Effector memory CD4-positive, alpha-beta T cell (primary cell): ENCODE results near the gene CPNE4.

Experiments used
- DNase-seq, 3 donors: peaks; one replicate each; pipeline ENCODE4 v3.0.0-alpha.2; 2020
- H3K27ac ChIP-seq: 2 replicates; pipeline ENCODE4 v1.7.0; 2013; ENCODE audit warnings: mild to moderate bottlenecking, low read length, moderate library complexity; ENCODE audit not compliant: insufficient read depth, poor library complexity, severe bottlenecking
- H3K27me3 ChIP-seq: replicated peaks from 2 replicates; pipeline ENCODE4 v1.7.0; 2013; ENCODE audit warnings: mild to moderate bottlenecking, low read length; ENCODE audit not compliant: insufficient read depth, control insufficient read depth, poor library complexity, severe bottlenecking
- H3K36me3 ChIP-seq: 2 replicates; pipeline ENCODE4 v1.7.0; 2013; ENCODE audit warnings: mild to moderate bottlenecking, low read length, moderate library complexity; ENCODE audit not compliant: control insufficient read depth, insufficient read depth
- H3K4me1 ChIP-seq: 2 replicates; pipeline ENCODE4 v1.7.0; 2013; ENCODE audit warnings: low read length, mild to moderate bottlenecking; ENCODE audit not compliant: control insufficient read depth, insufficient read depth, poor library complexity, severe bottlenecking
- H3K4me3 ChIP-seq: 2 replicates; pipeline ENCODE4 v1.7.0; 2013; ENCODE audit warnings: low read length, low read depth, mild to moderate bottlenecking; ENCODE audit not compliant: insufficient read depth, poor library complexity, severe bottlenecking
- H3K9me3 ChIP-seq: 2 replicates; pipeline ENCODE4 v1.7.0; 2013; ENCODE audit warnings: mild to moderate bottlenecking, low read length, moderate library complexity; ENCODE audit not compliant: control insufficient read depth

The CPNE4 gene

DNA sequence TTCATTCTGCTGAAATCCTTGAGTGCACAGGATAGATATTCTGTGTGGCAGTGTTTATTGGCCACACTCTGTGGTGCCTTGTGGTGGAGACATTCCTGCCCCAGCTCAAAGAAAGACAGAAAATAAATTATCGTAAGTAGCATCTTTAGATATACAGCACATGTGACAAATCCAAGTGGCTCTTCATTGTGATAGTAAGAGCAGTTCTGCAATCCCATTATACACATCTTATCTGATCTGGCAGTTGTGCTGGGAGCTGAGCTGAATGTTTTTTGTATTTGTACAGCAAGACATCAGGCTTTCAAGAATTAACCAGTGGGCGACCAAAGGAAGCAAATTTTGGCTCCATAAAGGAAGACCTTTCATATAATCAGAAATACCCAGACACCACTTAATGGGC, 296.7 kb downstream of the CPNE4 start:
- Histone ChIP-seq H3K27me3 (no peaks in the 10 kb centered on the region), H3K4me3 (no peak overlapping the region), H3K36me3 (no peaks in the 10 kb centered on the region), H3K27ac (no peak overlapping the region), H3K9me3 (no peaks in the 10 kb centered on the region), H3K4me1 (no peaks in the 10 kb centered on the region)
- DNase-seq, result no peak

GRCh38 chr3:131735544-131735943, 299.3 kb downstream of the CPNE4 start:
- no peaks in the 10 kb centered on the region for H3K27me3 ChIP-seq
- no peaks in the 10 kb centered on the region for H3K9me3 ChIP-seq
- H3K36me3 ChIP-seq, result no peaks in the 10 kb centered on the region
- no peak for DNase-seq
- no peak overlapping the region for H3K4me3 ChIP-seq
- H3K4me1 ChIP-seq, result no peaks in the 10 kb centered on the region
- H3K27ac ChIP-seq, result no peak overlapping the region

GRCh38 chr3:131735116-131735515, 299.7 kb downstream of the CPNE4 start:
- Histone ChIP-seq H3K27me3 (no peaks in the 10 kb centered on the region), H3K27ac (no peak overlapping the region), H3K4me3 (no peak overlapping the region), H3K36me3 (no peaks in the 10 kb centered on the region), H3K4me1 (no peaks in the 10 kb centered on the region), H3K9me3 (no peaks in the 10 kb centered on the region)
- no peak for DNase-seq

DNA sequence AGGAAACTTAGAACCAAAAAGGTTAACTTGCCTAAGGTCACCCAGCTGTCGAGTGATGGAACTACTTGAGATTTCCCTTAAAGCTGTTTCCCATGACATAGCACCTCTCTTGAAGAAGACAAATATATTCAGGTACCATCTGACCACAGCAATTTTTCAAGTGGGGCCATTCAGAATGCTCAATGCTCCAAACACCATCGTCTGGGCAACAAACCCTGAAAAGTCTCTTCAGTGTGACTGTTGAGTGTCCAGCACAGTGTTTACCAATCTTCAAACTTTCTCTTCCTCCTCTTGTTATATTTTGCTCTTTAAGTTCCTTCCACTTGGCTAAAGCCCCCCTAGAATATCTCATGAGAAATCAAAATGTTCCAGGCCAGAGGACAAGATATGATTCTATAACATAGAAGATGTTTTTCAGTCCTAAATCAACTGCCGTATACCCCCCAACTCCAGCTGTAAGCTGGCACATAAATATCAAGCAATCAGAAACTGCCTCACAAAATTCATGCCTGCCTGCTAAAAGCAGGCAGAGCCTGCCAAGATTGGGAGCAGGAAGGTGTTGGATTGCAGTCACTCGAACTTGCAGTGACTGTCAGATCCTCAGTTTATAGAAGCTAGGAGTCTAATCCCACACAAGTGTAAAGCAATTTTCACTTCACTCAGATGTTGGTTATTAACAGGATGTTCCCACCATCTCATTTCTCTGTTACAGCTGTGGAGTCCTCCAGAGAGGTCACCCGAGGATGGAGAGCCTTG, 301.6 kb downstream of the CPNE4 start:
- Histone ChIP-seq H3K4me3 (no peak overlapping the region), H3K4me1 (no peaks in the 10 kb centered on the region), H3K9me3 (no peaks in the 10 kb centered on the region), H3K36me3 (no peaks in the 10 kb centered on the region), H3K27ac (no peak overlapping the region), H3K27me3 (no peaks in the 10 kb centered on the region)
- no peak for DNase-seq

DNA sequence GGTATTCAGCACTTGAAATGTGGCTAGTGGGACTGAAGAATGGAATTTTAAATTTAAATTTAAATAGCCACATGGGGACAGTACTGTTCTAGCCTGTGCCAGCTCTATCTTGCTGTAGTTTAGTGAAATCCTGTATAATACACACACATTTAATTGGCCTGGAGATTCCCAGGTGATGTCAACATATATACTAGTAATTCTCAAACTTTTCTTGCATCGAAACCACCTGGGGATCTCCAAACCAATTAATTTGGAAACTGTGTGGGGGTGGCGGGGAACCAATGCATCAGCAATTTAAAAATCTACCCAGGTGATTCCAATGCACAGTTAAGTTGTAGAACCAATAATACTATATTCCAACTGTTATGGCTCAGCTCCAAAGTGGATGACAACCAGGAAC, 303.1 kb downstream of the CPNE4 start:
- Histone ChIP-seq H3K27me3 (no peaks in the 10 kb centered on the region), H3K4me1 (no peaks in the 10 kb centered on the region), H3K36me3 (no peaks in the 10 kb centered on the region), H3K27ac (no peak overlapping the region), H3K4me3 (no peak overlapping the region), H3K9me3 (no peaks in the 10 kb centered on the region)
- DNase-seq, result no peak

DNA sequence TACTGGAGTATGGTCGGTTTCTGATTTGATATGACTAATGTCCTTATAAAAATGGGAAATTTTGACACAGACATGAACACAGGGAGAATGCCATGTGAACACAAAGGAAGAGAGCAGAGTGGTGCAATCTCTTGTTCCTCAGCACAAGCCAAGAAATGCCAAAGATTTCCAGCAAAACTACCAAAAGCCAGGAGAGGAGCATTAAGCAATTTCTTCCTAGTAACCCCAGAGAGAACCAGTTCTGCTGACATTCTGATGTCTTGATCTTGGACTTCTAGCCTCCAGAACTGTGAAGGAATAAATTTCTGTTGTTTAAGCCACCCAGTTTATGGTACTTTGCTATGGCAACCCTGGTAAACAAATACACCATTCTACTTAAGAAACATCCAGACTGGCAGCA, 304.2 kb downstream of the CPNE4 start:
- Histone ChIP-seq H3K4me3 (no peak overlapping the region), H3K9me3 (no peaks in the 10 kb centered on the region), H3K4me1 (no peaks in the 10 kb centered on the region), H3K36me3 (no peaks in the 10 kb centered on the region), H3K27ac (no peak overlapping the region), H3K27me3 (no peaks in the 10 kb centered on the region)
- no peak for DNase-seq

DNA sequence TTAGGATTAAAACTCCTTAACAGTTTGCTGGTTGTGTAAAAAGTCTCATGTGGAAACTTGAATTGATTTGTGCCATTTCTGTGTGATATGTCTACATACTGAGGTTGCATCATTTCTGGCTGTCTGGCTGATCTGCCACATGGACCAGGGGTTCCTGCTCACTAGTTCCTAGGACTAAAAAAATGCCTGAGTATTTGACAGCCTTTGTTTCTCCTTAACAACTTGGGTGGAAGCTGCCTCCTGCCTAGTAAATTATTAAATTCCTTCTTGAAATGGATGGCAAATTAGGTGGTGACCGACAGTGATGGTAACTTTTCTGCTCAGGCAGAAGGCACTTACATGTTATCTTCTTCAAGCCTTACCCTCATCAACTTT, 305.2 kb downstream of the CPNE4 start:
- no peaks in the 10 kb centered on the region for H3K9me3 ChIP-seq
- H3K4me1 ChIP-seq, result no peaks in the 10 kb centered on the region
- H3K27me3 ChIP-seq, result no peaks in the 10 kb centered on the region
- H3K36me3 ChIP-seq, result no peaks in the 10 kb centered on the region
- no peak overlapping the region for H3K27ac ChIP-seq
- H3K4me3 ChIP-seq, result no peak overlapping the region
- DNase-seq, result no peak

DNA sequence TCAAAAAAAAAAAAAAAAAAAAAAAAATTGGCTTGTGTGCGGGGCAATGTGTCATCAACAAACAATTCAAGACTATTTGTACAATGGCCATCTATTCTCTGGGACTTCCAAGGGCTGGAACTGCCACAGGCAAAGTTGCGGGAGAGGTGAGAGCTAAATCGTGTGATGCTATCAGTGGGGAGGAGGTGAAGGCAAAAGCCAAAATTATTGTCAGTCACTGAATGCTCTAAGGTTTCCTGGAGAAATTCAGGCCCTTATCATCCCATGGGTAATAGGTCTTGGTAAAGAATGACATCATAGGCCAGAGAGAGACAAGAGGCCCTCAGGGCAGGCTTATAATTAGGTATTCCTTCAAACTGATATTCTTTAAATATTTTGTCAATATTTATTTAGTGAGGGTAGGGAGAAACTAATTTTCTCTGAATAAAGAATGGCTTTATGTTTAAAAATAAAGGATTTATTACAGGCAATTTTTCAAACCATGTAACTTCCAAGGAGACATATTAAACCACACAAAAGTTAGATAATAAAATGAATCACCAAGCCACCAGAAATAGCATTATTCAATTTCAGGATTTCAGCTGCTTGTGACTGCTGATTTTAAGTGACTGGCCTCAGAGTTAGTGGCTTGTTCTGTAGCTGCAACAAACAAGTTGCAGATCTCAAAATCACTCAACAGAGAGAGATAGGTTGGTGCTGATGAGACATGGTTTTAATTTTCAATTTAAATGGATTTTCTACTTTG, 305.7 kb downstream of the CPNE4 start:
- no peak overlapping the region for H3K27ac ChIP-seq
- DNase-seq, result no peak

GRCh38 chr3:131725414-131725813, 309.4 kb downstream of the CPNE4 start:
- DNase-seq, result no peak
- Histone ChIP-seq H3K36me3 (no peaks in the 10 kb centered on the region), H3K4me1 (no peaks in the 10 kb centered on the region), H3K27me3 (no peaks in the 10 kb centered on the region), H3K9me3 (no peaks in the 10 kb centered on the region), H3K4me3 (no peak overlapping the region), H3K27ac (no peak overlapping the region)

More for the DNA sequence above, 305.7 kb downstream of the CPNE4 start:
- Histone ChIP-seq H3K36me3 (no peaks in the 10 kb centered on the region), H3K27me3 (no peaks in the 10 kb centered on the region), H3K9me3 (no peaks in the 10 kb centered on the region), H3K4me3 (no peak overlapping the region), H3K4me1 (no peaks in the 10 kb centered on the region)

GRCh38 chr3:131723343-131723742, 311.5 kb downstream of the CPNE4 start:
- no peak for DNase-seq
- Histone ChIP-seq H3K36me3 (no peaks in the 10 kb centered on the region), H3K4me3 (no peak overlapping the region), H3K4me1 (no peaks in the 10 kb centered on the region), H3K27ac (no peak overlapping the region), H3K9me3 (no peaks in the 10 kb centered on the region), H3K27me3 (no peaks in the 10 kb centered on the region)
